ENCODE data around the gene RREB1.

RREB1 gene

GRCh38 chr6:7264041-7264440 lies 156.3 kb downstream of the RREB1 start:
- no peaks in the 10 kb centered on the region for H3K9me3 ChIP-seq (ENCODE audit: control insufficient read depth, insufficient read depth, low read depth, low read length)
- H3K27ac ChIP-seq (ENCODE audit: extremely low read depth, low read depth, low read length) = no peak overlapping the region
- peaks cover 2% of the 10 kb centered on the region; the same call in 1 of the 2 replicates for H3K4me1 ChIP-seq (ENCODE audit: control insufficient read depth, insufficient read depth, low read length)
- TF ChIP-seq SALL2 (tag by site-specific recombination; IDR thresholded peaks at IDR 0.05; ENCODE audit: borderline replicate concordance) (no peak), ZNF830 (tag by site-specific recombination; IDR thresholded peaks at IDR 0.05; ENCODE audit: low read depth) (no peak), ZNF214 (tag by site-specific recombination; IDR thresholded peaks at IDR 0.05; ENCODE audit: borderline replicate concordance) (no peak), ZNF23 (tag by site-specific recombination; IDR thresholded peaks at IDR 0.05; ENCODE audit: borderline replicate concordance) (no peak), ZNF138 (tag by site-specific recombination; IDR thresholded peaks at IDR 0.05; ENCODE audit: borderline replicate concordance) (no peak), BCL11A (tag by site-specific recombination; IDR thresholded peaks at IDR 0.05; ENCODE audit: low read depth) (no peak), ZNF324 (tag by site-specific recombination; IDR thresholded peaks at IDR 0.05) (no peak), ZNF658 (tag by site-specific recombination; IDR thresholded peaks at IDR 0.05) (no peak), KLF1 (tag by site-specific recombination; IDR thresholded peaks at IDR 0.05) (no peak), KLF9 (tag by site-specific recombination; IDR thresholded peaks at IDR 0.05; ENCODE audit: low read depth) (no peak), SETDB1 (IDR thresholded peaks at IDR 0.05; ENCODE audit: insufficient read length, low read length) (no peak), SP2 (tag by site-specific recombination; IDR thresholded peaks at IDR 0.05) (no peak), ZNF560 (tag by site-specific recombination; IDR thresholded peaks at IDR 0.05; ENCODE audit: borderline replicate concordance) (no peak)
- POLR2A ChIA-PET = interaction anchor here (0.6 to 1.3 kb wide), 5 partner anchors 24 to 1645 kb away, joined by 3 to 4 read pairs (median 3); partner anchors contain the start of genes CAGE1 and RIOK1
- CTCF ChIA-PET = interaction anchor here (0.7 to 0.9 kb wide), 2 partner anchors 11 to 20 kb away, joined by 3 to 4 read pairs; no protein-coding TSS in a partner anchor
- H3K36me3 ChIP-seq (ENCODE audit: control insufficient read depth in 2 of 2, insufficient read depth in 1 of 2, low read length in 2 of 2) = no peaks in the 10 kb centered on the region
- no peak overlapping the region for H3K4me3 ChIP-seq (ENCODE audit: low read depth, low read length)

DNA sequence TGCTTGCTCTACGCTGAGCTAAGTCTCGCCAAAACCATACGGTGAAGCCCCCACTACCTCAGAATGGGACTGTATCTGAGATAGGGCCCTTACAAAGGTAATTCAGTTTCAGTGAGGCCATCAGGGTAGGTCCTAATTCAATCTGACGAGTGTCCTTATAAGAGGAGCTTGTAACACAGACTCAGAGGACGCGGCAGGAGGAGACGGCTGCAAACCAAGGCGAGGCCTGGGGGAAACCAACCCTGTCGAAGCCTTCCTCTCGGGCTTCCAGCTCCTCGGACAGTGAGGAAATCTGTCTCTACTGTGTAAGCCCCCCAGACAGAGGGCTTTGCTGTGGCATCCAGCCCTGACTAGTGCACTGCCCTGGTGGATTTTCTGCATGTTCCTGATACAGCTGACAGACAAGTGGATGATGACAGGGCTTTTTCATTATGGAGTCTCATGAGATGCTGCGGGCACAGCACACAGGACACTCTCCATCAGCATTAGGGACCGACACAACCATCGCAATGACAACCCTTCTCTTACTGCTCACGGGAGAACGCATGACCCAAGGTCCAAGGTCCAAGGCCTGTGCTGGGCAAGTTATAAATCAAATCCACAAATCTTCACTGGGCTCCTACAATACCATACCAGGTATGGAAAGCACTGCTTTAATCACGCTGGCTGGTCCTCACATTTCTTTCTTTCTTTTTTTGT lies 157.1 kb downstream of the RREB1 start:
- Histone ChIP-seq H3K36me3 (ENCODE audit: control insufficient read depth in 2 of 2, insufficient read depth in 1 of 2, low read length in 2 of 2) (no peaks in the 10 kb centered on the region), H3K9me3 (ENCODE audit: control insufficient read depth, insufficient read depth, low read depth, low read length) (no peaks in the 10 kb centered on the region), H3K4me3 (ENCODE audit: low read depth, low read length) (no peak overlapping the region), H3K27ac (ENCODE audit: extremely low read depth, low read depth, low read length) (no peak overlapping the region), H3K4me1 (ENCODE audit: control insufficient read depth, insufficient read depth, low read length) (peaks cover 2% of the 10 kb centered on the region; the same call in 1 of the 2 replicates)
- ChIA-PET POLR2A (interaction anchor here (1.3 kb wide), 1 partner anchor 125 kb away, joined by 3 read pairs; the partner anchor contains the start of genes CAGE1 and RIOK1), CTCF (interaction anchor here (0.7 to 2.9 kb wide), 5 partner anchors 10 to 27 kb away, joined by 3 to 16 read pairs (median 4); no protein-coding TSS in a partner anchor)
- TF ChIP-seq ZNF629 (tag by site-specific recombination; IDR thresholded peaks at IDR 0.05) = no peak
- no peak for TF ChIP-seq ZNF394 (tag by site-specific recombination; IDR thresholded peaks at IDR 0.05; ENCODE audit: borderline replicate concordance)
- no peak for TF ChIP-seq BCL11A (tag by site-specific recombination; IDR thresholded peaks at IDR 0.05; ENCODE audit: low read depth)
- TF ChIP-seq ZNF366 (tag by site-specific recombination; conservative IDR thresholded peaks at IDR 0.05) = no peak
- TF ChIP-seq ZNF423 (tag by site-specific recombination; IDR thresholded peaks at IDR 0.05) = no peak
- TF ChIP-seq GLIS2 (tag by site-specific recombination; IDR thresholded peaks at IDR 0.05) = no peak
- TF ChIP-seq ZNF114 (tag by site-specific recombination; IDR thresholded peaks at IDR 0.05) = no peak
- TF ChIP-seq OVOL3 (tag by site-specific recombination; IDR thresholded peaks at IDR 0.05) = no peak
- TF ChIP-seq, protein P1, sequence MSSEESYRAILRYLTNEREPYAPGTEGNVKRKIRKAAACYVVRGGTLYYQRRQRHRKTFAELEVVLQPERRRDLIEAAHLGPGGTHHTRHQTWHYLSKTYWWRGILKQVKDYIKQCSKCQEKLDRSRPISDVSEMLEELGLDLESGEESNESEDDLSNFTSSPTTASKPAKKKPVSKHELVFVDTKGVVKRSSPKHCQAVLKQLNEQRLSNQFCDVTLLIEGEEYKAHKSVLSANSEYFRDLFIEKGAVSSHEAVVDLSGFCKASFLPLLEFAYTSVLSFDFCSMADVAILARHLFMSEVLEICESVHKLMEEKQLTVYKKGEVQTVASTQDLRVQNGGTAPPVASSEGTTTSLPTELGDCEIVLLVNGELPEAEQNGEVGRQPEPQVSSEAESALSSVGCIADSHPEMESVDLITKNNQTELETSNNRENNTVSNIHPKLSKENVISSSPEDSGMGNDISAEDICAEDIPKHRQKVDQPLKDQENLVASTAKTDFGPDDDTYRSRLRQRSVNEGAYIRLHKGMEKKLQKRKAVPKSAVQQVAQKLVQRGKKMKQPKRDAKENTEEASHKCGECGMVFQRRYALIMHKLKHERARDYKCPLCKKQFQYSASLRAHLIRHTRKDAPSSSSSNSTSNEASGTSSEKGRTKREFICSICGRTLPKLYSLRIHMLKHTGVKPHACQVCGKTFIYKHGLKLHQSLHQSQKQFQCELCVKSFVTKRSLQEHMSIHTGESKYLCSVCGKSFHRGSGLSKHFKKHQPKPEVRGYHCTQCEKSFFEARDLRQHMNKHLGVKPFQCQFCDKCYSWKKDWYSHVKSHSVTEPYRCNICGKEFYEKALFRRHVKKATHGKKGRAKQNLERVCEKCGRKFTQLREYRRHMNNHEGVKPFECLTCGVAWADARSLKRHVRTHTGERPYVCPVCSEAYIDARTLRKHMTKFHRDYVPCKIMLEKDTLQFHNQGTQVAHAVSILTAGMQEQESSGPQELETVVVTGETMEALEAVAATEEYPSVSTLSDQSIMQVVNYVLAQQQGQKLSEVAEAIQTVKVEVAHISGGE (tag by site-specific recombination; conservative IDR thresholded peaks at IDR 0.05; ENCODE audit: low read depth) = no peak
- TF ChIP-seq ZNF623 (tag by site-specific recombination; IDR thresholded peaks at IDR 0.05) = no peak
- TF ChIP-seq PBX3 (CRISPR knock-in tag; IDR thresholded peaks at IDR 0.05) = no peak
- no peak for TF ChIP-seq ZNF530 (tag by site-specific recombination; IDR thresholded peaks at IDR 0.05; ENCODE audit: low read depth)
- no peak for TF ChIP-seq KLF8 (tag by site-specific recombination; IDR thresholded peaks at IDR 0.05)
- TF ChIP-seq, protein P2, sequence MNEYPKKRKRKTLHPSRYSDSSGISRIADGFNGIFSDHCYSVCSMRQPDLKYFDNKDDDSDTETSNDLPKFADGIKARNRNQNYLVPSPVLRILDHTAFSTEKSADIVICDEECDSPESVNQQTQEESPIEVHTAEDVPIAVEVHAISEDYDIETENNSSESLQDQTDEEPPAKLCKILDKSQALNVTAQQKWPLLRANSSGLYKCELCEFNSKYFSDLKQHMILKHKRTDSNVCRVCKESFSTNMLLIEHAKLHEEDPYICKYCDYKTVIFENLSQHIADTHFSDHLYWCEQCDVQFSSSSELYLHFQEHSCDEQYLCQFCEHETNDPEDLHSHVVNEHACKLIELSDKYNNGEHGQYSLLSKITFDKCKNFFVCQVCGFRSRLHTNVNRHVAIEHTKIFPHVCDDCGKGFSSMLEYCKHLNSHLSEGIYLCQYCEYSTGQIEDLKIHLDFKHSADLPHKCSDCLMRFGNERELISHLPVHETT (tag by site-specific recombination; IDR thresholded peaks at IDR 0.05) = no peak
- TF ChIP-seq ZNF221 (tag by site-specific recombination; IDR thresholded peaks at IDR 0.05; ENCODE audit: borderline replicate concordance) = no peak
- TF ChIP-seq ZNF658 (tag by site-specific recombination; IDR thresholded peaks at IDR 0.05) = no peak
